ENCODE measurements around the gene DMRTC1B. TPM values are rescaled to one million over a fixed set of nuclear protein-coding genes. Genes with fewer than 3 reads are reported as not detected.
A peak's percentile ranks its signal among the peaks of the same experiment; 100 is the strongest.
"Not testable (repeated sequence)": the region's sequence is repeated elsewhere in the genome, so short reads cannot be mapped to it uniquely, and the experiment has no call there.

DMRTC1B gene, protein sequence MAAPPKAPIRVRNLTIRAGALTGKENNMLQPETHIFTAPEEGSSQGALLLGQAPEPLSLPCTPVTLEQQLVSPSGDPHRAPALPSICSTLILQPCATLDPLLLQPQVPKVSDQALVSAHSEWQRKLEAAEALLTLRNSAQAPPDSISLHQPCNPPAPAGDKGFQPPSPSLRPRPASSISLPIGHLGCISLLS
- total RNA-seq (2021; ENCODE audit: unreplicated experiment): not detected
- 0.23 TPM for polyA plus RNA-seq (2012; ENCODE audit: insufficient read length)
- not detected for Bru-seq, nascent RNA
- not detected for BruChase-seq, experiment 1, labeled RNA remaining after a 2-hour chase
- not detected for BruChase-seq, experiment 2, labeled RNA remaining after a 6-hour chase
- long read RNA-seq, partial matches to known transcripts: 0 of 1 reads
- long read RNA-seq, other reads (novel, unspliced or antisense): 0 of 1 reads

GRCh38 chrX:72776653-72777466, at the start of gene DMRTC1B:
Gene DMRTC1B (plus strand): TSS chrX:72776890. CDS start chrX:72845136, 68,246 bp downstream.
- H3K4me3 ChIP-seq (ENCODE audit: low read depth in 2 of 2, low read length in 2 of 2); H3K4me1 ChIP-seq (ENCODE audit: control insufficient read depth, insufficient read depth, low read length); CTCF ChIA-PET; H3K27me3 ChIP-seq (ENCODE audit: control insufficient read depth, insufficient read depth, low read length); BruUV-seq (replicated peaks); in situ Hi-C loops (cut with HindIII; ENCODE audit: low pct_unique_long_range_greater_than_20kb, low sequenced_read_pairs); H3K27ac ChIP-seq (ENCODE audit: low read length); intact Hi-C loops (cut with micrococcal nuclease; ENCODE audit: unreplicated experiment); DNase-seq (ENCODE audit: low read depth, low spot score); POLR2A ChIA-PET; H3K36me3 ChIP-seq (ENCODE audit: control insufficient read depth, insufficient read depth, low read length); H3K9me3 ChIP-seq (ENCODE audit: control insufficient read depth, insufficient read depth, low read depth, low read length): not testable (repeated sequence)
- peak; percentile 86 for ATAC-seq

- no TSS peak for BruUV-seq (replicated peaks)
These were observed 48.8 kb upstream of the DMRTC1B start for GRCh38 chrX:72727846-72728245.

GRCh38 chrX:72733636-72734035, 43.1 kb upstream of the DMRTC1B start:
- intact Hi-C loops (cut with micrococcal nuclease; ENCODE audit: unreplicated experiment): not testable (repeated sequence)

More at GRCh38 chrX:72727846-72728245, 48.8 kb upstream of the DMRTC1B start:
- CTCF ChIA-PET: no interaction called here
- no peak overlapping the region for H3K27ac ChIP-seq (ENCODE audit: low read length)
- no peak for TF ChIP-seq SIN3A (IDR thresholded peaks at IDR 0.05; ENCODE audit: borderline replicate concordance, insufficient read depth, low read depth, low read length)
- no peak for TF ChIP-seq TCF7L2 (IDR thresholded peaks at IDR 0.05; ENCODE audit: low read depth, low read length)
- TF ChIP-seq POLR2AphosphoS5 (IDR thresholded peaks at IDR 0.05; ENCODE audit: low read depth, low read length): no peak
- TF ChIP-seq CTCF (IDR thresholded peaks at IDR 0.05): no peak
- TF ChIP-seq, protein P1, sequence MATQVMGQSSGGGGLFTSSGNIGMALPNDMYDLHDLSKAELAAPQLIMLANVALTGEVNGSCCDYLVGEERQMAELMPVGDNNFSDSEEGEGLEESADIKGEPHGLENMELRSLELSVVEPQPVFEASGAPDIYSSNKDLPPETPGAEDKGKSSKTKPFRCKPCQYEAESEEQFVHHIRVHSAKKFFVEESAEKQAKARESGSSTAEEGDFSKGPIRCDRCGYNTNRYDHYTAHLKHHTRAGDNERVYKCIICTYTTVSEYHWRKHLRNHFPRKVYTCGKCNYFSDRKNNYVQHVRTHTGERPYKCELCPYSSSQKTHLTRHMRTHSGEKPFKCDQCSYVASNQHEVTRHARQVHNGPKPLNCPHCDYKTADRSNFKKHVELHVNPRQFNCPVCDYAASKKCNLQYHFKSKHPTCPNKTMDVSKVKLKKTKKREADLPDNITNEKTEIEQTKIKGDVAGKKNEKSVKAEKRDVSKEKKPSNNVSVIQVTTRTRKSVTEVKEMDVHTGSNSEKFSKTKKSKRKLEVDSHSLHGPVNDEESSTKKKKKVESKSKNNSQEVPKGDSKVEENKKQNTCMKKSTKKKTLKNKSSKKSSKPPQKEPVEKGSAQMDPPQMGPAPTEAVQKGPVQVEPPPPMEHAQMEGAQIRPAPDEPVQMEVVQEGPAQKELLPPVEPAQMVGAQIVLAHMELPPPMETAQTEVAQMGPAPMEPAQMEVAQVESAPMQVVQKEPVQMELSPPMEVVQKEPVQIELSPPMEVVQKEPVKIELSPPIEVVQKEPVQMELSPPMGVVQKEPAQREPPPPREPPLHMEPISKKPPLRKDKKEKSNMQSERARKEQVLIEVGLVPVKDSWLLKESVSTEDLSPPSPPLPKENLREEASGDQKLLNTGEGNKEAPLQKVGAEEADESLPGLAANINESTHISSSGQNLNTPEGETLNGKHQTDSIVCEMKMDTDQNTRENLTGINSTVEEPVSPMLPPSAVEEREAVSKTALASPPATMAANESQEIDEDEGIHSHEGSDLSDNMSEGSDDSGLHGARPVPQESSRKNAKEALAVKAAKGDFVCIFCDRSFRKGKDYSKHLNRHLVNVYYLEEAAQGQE (IDR thresholded peaks at IDR 0.05; ENCODE audit: insufficient read depth in 1 of 2, low read depth in 2 of 2, low read length in 1 of 2): no peak
- no peaks in the 10 kb centered on the region for H3K36me3 ChIP-seq (ENCODE audit: control insufficient read depth, insufficient read depth, low read length)
- POLR2A ChIA-PET: no interaction called here
- no peaks in the 10 kb centered on the region for H3K27me3 ChIP-seq (ENCODE audit: control insufficient read depth, insufficient read depth, low read length)
- no peaks in the 10 kb centered on the region for H3K9me3 ChIP-seq (ENCODE audit: control insufficient read depth, insufficient read depth, low read depth, low read length)
- ATAC-seq (no peak), DNase-seq (ENCODE audit: low read depth, low spot score) (no peak)
- intact Hi-C loops (cut with micrococcal nuclease; ENCODE audit: unreplicated experiment) (no loop called here), in situ Hi-C loops (cut with HindIII; ENCODE audit: low pct_unique_long_range_greater_than_20kb, low sequenced_read_pairs) (no loop called here)
- no peaks in the 10 kb centered on the region for H3K4me1 ChIP-seq (ENCODE audit: control insufficient read depth, insufficient read depth, low read length)
- H3K4me3 ChIP-seq (ENCODE audit: low read depth in 2 of 2, low read length in 2 of 2): no peak overlapping the region

More at GRCh38 chrX:72733636-72734035, 43.1 kb upstream of the DMRTC1B start:
- ATAC-seq; in situ Hi-C loops (cut with HindIII; ENCODE audit: low pct_unique_long_range_greater_than_20kb, low sequenced_read_pairs); CTCF ChIA-PET; H3K27me3 ChIP-seq (ENCODE audit: control insufficient read depth, insufficient read depth, low read length); POLR2A ChIA-PET; DNase-seq (ENCODE audit: low read depth, low spot score); H3K27ac ChIP-seq (ENCODE audit: low read length); H3K36me3 ChIP-seq (ENCODE audit: control insufficient read depth, insufficient read depth, low read length); H3K9me3 ChIP-seq (ENCODE audit: control insufficient read depth, insufficient read depth, low read depth, low read length); H3K4me1 ChIP-seq (ENCODE audit: control insufficient read depth, insufficient read depth, low read length); H3K4me3 ChIP-seq (ENCODE audit: low read depth in 2 of 2, low read length in 2 of 2); BruUV-seq (replicated peaks): not testable (repeated sequence)

Data from Panc1 (cell line).